HFF-Myc (cell line): ENCODE results near the gene SYNE1.

Experiments
- DNase-seq: peaks from one replicate; pipeline ENCODE4 v3.0.0-alpha.2; 2011; ENCODE audit warnings: low read depth; ENCODE audit errors: extremely low read depth
- H3K4me3 ChIP-seq: replicated peaks from 2 replicates; pipeline ENCODE4 v1.5.1; 2011; ENCODE audit warnings: low read depth, mild to moderate bottlenecking, control low read depth, low read length
- CTCF ChIP-seq: IDR thresholded peaks from 2 replicates; pipeline ENCODE4 v1.5.1; 2012; ENCODE audit warnings: mild to moderate bottlenecking, low read depth, low read length, control low read depth; ENCODE audit errors: missing control alignments

Gene SYNE1

GRCh38 chr6:152298055-152298647 lies 339.0 kb downstream of the SYNE1 start:
- TF ChIP-seq CTCF, result no peak
- no peak for DNase-seq
- no peak overlapping the region for H3K4me3 ChIP-seq

- no peak for DNase-seq
- TF ChIP-seq CTCF, result no peak
- no peak overlapping the region for H3K4me3 ChIP-seq
These were observed 340.4 kb downstream of the SYNE1 start for GRCh38 chr6:152296648-152297376.

- no peak for DNase-seq
- no peak for TF ChIP-seq CTCF
- H3K4me3 ChIP-seq, result no peak overlapping the region
These were observed 341.2 kb downstream of the SYNE1 start for GRCh38 chr6:152295920-152296319.

- DNase-seq, result no peak
- no peak for TF ChIP-seq CTCF
- no peak overlapping the region for H3K4me3 ChIP-seq
These were observed 341.8 kb downstream of the SYNE1 start for GRCh38 chr6:152295346-152295745.

GRCh38 chr6:152293404-152293803 lies 343.8 kb downstream of the SYNE1 start:
- TF ChIP-seq CTCF, result no peak
- no peak for DNase-seq
- H3K4me3 ChIP-seq, result no peak overlapping the region

- no peak for TF ChIP-seq CTCF
- no peak overlapping the region for H3K4me3 ChIP-seq
- no peak for DNase-seq
These were observed 344.6 kb downstream of the SYNE1 start for GRCh38 chr6:152292555-152292954.
